GM21723 (cell line): Measurements from ENCODE around the gene NUDCD3.

Experiments used
- ATAC-seq: cut with Tn5 transposase; IDR thresholded peaks from one replicate; pipeline ENCODE4 v1.9.1; 2021; ENCODE audit warnings: mild to moderate bottlenecking, moderate library complexity; ENCODE audit not compliant: unreplicated experiment

Gene NUDCD3

DNA sequence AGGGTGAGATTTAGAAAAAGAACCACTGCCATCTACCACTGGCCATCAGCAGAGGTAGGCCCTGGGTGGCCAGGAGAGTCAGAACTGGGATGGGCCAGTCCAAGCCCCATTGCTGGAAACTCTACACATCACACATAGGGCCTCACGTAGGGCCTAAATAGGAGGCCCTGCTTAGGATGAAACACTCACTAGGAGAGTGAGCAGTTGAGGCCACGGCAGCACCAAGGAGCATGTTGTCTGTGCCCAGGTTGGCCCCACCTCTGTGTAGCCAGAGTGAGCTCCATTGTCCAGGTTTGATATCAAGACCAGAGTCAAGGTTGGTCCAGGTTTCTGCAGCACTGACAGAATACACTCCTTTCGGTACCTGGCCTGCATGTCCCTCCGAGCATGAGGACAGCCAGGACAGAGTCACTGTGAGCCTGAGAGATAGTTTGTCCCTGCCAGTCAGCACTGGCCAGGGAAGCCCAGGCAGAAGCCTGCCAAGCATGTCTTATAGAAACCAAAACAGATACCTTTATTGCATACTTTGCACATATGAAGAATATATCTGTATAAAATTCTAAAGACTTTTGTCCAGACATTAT is 87.2 kb downstream of the NUDCD3 start:
- ATAC-seq = no peak

- no peak for ATAC-seq
Observed at GRCh38 chr7:44402401-44403060, 87.9 kb downstream of the NUDCD3 start.

GRCh38 chr7:44401692-44402091 is 88.8 kb downstream of the NUDCD3 start:
- ATAC-seq = no peak

GRCh38 chr7:44400033-44400511 is 90.4 kb downstream of the NUDCD3 start:
- no peak for ATAC-seq

DNA sequence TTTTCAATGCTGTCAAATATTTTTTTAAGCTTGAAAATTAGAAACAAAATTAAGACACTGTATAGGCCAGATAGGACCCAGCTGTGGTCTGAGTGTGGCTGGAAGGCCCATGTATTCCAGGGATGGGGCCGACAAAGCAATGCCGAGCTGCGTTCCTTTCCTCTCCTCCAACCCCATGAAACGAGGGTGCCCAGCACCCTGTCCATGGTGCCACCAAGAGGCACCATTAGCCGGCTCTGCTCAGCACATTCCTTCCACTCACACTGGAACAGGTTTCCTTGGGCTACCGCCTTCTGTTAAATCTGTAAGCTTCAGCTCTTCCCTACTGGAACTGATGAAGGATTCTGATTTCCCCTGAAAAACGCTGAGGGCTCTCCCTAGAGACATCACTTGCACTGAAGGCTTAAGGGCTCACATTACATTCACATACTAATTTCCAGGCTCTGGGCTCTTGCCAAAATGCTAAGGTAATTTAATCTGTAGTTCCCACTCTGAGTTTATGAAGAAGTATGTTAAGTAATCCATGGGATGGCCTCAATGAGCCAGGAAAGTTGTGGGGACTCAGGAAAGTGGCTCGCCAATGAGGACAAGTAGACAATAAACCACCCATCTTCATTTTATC is 91.4 kb downstream of the NUDCD3 start:
- no peak for ATAC-seq

DNA sequence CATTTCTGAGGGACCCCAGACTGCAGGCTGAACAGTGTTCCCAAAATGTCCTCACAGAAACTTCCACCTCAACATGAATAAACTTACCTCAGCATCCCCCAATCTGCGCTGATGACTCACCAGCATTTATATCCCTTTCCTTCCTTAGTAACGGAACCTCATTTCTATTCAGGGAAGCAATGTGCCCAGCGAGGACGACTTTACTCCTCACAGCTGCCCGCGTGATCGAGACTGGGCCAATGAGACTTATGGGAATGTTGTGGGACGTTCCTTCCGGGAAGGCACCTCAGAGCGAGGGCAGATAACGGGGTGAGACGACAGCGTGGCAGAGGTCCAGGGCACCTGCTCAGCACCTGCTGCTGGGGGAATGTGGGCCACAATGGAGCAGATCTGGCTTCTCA is 91.9 kb downstream of the NUDCD3 start:
- ATAC-seq = no peak

GRCh38 chr7:44396931-44397545 is 93.4 kb downstream of the NUDCD3 start:
- no peak for ATAC-seq

- no peak for ATAC-seq
Observed at GRCh38 chr7:44396496-44396895, 94.0 kb downstream of the NUDCD3 start.

DNA sequence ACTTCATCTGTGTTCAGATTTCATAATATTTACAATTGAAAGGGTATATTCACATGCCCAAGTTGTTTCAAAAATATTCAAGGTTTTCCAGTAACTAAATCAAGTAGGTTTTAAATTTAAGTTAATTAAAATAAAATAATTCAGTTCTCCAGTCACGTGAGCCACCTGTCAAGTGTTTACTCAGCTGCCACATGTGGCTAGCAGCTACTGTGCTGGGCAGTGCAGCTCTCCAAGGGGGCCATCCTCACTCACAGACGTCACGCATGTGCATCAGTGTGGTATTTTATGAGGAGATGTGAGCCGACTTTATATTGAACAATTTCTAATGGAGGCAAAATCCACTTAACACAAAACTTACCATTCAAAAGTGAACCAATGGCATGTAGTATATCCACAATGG is 95.4 kb downstream of the NUDCD3 start:
- no peak for ATAC-seq

- no peak for ATAC-seq
Observed at GRCh38 chr7:44394636-44395035, 95.8 kb downstream of the NUDCD3 start.

- no peak for ATAC-seq
Observed at GRCh38 chr7:44394112-44394447, 96.4 kb downstream of the NUDCD3 start.

GRCh38 chr7:44393238-44394111 is 97.0 kb downstream of the NUDCD3 start:
- ATAC-seq = no peak

GRCh38 chr7:44392618-44393010 is 97.8 kb downstream of the NUDCD3 start:
- no peak for ATAC-seq

- no peak for ATAC-seq
Observed at GRCh38 chr7:44391746-44392617, 98.5 kb downstream of the NUDCD3 start.

GRCh38 chr7:44391171-44391570 is 99.3 kb downstream of the NUDCD3 start:
- ATAC-seq = no peak

DNA sequence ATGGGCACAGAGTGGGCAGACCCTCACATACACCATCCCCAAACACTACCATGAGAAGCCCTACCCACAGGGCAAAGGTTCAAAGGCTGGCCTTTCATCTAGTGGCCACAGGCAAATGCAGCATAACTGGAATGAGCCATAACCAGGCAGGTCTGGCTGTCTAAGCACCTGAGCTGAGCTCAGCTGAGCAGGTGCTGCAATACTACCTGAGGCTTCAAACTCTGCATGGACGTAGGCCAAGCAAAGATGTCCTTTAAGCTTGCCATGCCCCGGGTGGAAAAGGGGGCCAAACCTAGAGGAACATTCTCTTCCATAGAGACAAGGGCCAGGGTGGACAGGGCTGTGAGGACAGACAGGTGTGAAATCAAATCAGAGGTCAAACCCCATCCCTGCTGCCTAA is 99.8 kb downstream of the NUDCD3 start:
- ATAC-seq = no peak

DNA sequence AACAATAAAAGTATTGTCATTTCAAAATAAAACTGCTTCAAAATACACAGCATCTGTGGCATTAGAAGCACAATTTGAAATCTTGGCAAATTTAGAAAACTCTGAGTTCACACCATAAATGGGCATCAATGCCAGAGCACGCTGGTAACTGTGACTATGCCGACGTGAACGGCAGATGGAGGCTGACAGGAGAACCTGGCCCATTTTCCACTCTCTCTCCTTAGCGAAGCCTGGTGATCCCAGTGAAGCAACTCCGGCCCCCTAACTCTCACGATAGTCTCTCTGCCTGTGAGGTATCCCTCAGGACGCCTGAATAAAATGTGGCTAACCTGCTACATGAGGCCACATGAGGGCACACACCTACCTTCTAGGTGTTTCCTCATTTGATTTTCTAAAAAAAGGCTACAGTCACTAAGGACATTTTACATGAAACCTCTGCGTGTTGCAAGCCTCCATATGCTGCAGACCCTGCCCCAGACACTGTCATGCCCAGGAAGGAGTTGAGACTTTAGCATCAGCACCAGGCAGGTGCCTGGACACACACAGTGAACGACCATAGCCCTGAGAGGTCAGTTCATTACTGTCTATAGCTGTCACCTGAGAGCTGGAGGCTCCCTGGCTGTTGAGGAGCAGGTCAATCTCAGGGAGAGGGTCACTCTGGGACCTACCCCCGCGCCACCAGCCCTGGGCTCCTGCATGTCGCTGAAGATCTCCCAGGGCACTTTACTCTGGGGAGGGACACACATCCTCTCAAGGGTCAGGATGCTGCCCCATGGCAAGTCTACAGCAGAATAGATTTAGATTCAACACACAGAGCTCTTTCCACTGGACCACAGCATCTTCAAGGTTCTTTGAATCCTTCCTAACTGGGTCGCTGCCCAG is 102.1 kb downstream of the NUDCD3 start:
- no peak for ATAC-seq

DNA sequence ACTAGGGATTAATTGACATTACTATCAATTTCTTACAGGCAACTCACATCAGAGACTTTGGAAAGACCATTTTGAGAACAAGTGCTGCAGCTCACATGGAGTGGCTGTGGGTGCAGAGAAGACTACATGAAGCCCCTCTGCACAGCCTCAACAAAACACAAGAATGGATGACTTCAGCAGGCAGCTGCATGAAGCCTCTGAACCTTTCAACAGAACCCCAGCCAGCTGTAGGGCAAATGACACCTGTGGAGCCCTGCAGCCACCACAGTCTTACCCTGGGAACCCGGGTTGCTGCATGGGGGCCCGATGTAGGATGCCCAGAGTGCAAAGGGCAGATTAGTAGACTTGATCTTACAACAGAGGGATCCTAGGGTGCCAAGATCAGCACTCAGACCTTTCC is 103.1 kb downstream of the NUDCD3 start:
- no peak for ATAC-seq
